HCT116 (cell line): Measurements from ENCODE around the gene ANKFN1. TPM values are rescaled to one million over a fixed set of nuclear protein-coding genes. Genes with fewer than 3 reads are reported as not detected.

ENCODE experiments used
- ATAC-seq: fragments of 200-7000 bp; cut with Tn5 transposase; 2 replicates; pipeline ENCODE4 v1.9.1; 2020; ENCODE audit warnings: mild to moderate bottlenecking, moderate library complexity
- BruUV-seq: library from RNA; stranded (reverse); fragments of 400-500 nt; replicated peaks from 2 replicates; lab custom pipeline; 2021; lab: Mats Ljungman, UMichigan
- CTCF ChIA-PET: fragments of 300-600 bp; sonication (Branson Sonifier 250); formaldehyde crosslinking; loops from one replicate; lab custom pipeline; 2021; ENCODE audit warnings: antibody characterized with exemption; lab: Charles Lee
- POLR2A ChIA-PET: fragments of 300-600, 350-600 bp; sonication (Branson Sonifier 250); formaldehyde crosslinking; loops from one replicate; lab custom pipeline; 2021; ENCODE audit warnings: antibody characterized with exemption; lab: Charles Lee
- RAD21 ChIA-PET, 2 experiments: fragments of 300-600 bp; sonication (Branson Sonifier 250); formaldehyde crosslinking; loops; one replicate each; lab custom pipeline; 2023; ENCODE audit warnings: low total read pairs in 2 of 2; ENCODE audit not compliant: uncharacterized antibody in 2 of 2, unreplicated experiment in 2 of 2, low non-redundant PET in 1 of 2; lab: Charles Lee
- DNase-seq: peaks from one replicate; pipeline ENCODE4 v3.0.0-alpha.2; 2010; ENCODE audit warnings: low read depth, low spot score
- H2AFZ ChIP-seq: fragments of 200-600 bp; shearing (Covaris generic), sonication (generic); 2 replicates; pipeline ENCODE4 v1.6.1; 2017; ENCODE audit warnings: low read depth, mixed run types, mixed read lengths, antibody characterized with exemption, low read length; ENCODE audit not compliant: poor library complexity, severe bottlenecking
- H3K27ac ChIP-seq: 2 replicates; pipeline ENCODE4 v1.5.1; 2012; ENCODE audit warnings: low read depth, low read length
- H3K27me3 ChIP-seq: fragments of 200-600 bp; sonication (generic); 2 replicates; pipeline ENCODE4 v1.6.1; 2016; ENCODE audit warnings: mixed run types, low read length, mixed read lengths; ENCODE audit not compliant: insufficient read depth
- H3K36me3 ChIP-seq, 2 experiments: fragments of 200-500 bp in 1 of 2; fragments of 200-600 bp in 1 of 2; sonication (Bioruptor generic) in 1 of 2; sonication (generic) in 1 of 2; 2 replicates each; pipeline versions ENCODE4 v1.5.1 to v1.6.1; 2014 to 2016; ENCODE audit warnings: low read length in 2 of 2, inconsistent platforms in 1 of 2, mixed read lengths in 1 of 2, mixed run types in 1 of 2; ENCODE audit not compliant: insufficient read depth in 2 of 2, control insufficient read depth in 1 of 2
- H3K4me1 ChIP-seq, 2 experiments: fragments of 200-600 bp in 1 of 2; sonication (generic) in 1 of 2; 2 replicates each; pipeline versions ENCODE4 v1.5.1 to v1.6.1; 2012 to 2017; ENCODE audit warnings: low read length in 2 of 2, inconsistent platforms in 1 of 2, mild to moderate bottlenecking in 1 of 2, mixed read lengths in 1 of 2, mixed run types in 1 of 2, moderate library complexity in 1 of 2; ENCODE audit not compliant: insufficient read depth in 2 of 2, control insufficient read depth in 1 of 2
- H3K4me2 ChIP-seq: fragments of 200-600 bp; sonication (generic); 2 replicates; pipeline ENCODE4 v1.6.1; 2017; ENCODE audit warnings: mixed run types, low read length, mixed read lengths
- H3K4me3 ChIP-seq, 2 experiments: fragments of 200-600 bp in 1 of 2; sonication (generic) in 1 of 2; replicated peaks in 1 of 2; 2 replicates each; pipeline ENCODE4 v1.5.1; 2011 to 2016; ENCODE audit warnings: low read length in 2 of 2, control low read depth in 1 of 2, low read depth in 1 of 2, mild to moderate bottlenecking in 1 of 2, mixed read lengths in 1 of 2, mixed run types in 1 of 2
- H3K79me2 ChIP-seq: fragments of 200-600 bp; sonication (generic); 2 replicates; pipeline ENCODE4 v1.6.1; 2017; ENCODE audit warnings: mild to moderate bottlenecking, mixed run types, low read length, moderate library complexity, mixed read lengths; ENCODE audit not compliant: insufficient read depth
- H3K9ac ChIP-seq: fragments of 200-600 bp; sonication (generic); 2 replicates; pipeline ENCODE4 v1.6.1; 2016; ENCODE audit warnings: low read length, mixed read lengths
- H3K9me2 ChIP-seq: fragments of 200-600 bp; sonication (generic), shearing (Covaris generic); 2 replicates; pipeline ENCODE4 v1.6.1; 2017; ENCODE audit warnings: mixed run types, mild to moderate bottlenecking, moderate library complexity; ENCODE audit not compliant: insufficient read depth
- H3K9me3 ChIP-seq, 2 experiments: fragments of 200-500 bp in 1 of 2; fragments of 200-600 bp in 1 of 2; sonication (Bioruptor generic) in 1 of 2; sonication (generic) in 1 of 2; 2 replicates each; pipeline ENCODE4 v1.6.1; 2014 to 2017; ENCODE audit warnings: low read length in 2 of 2, mixed read lengths in 2 of 2, inconsistent platforms in 1 of 2, low read depth in 1 of 2, mild to moderate bottlenecking in 1 of 2, mixed run types in 1 of 2, moderate library complexity in 1 of 2; ENCODE audit not compliant: control insufficient read depth in 1 of 2, insufficient read depth in 1 of 2
- H4K20me1 ChIP-seq: fragments of 200-600 bp; sonication (generic), shearing (Covaris generic); 2 replicates; pipeline ENCODE4 v1.6.1; 2017; ENCODE audit warnings: mixed run types, mild to moderate bottlenecking, moderate library complexity; ENCODE audit not compliant: insufficient read depth
- CBX3 ChIP-seq: IDR thresholded peaks from 2 replicates; pipeline ENCODE4 v1.6.1; 2012; ENCODE audit warnings: low read depth
- CEBPB ChIP-seq: IDR thresholded peaks from 2 replicates; pipeline ENCODE4 v1.6.1; 2012; ENCODE audit warnings: low read depth
- EGR1 ChIP-seq: IDR thresholded peaks from 2 replicates; pipeline ENCODE4 v1.6.1; 2012; ENCODE audit warnings: low read depth
- ELF1 ChIP-seq: IDR thresholded peaks from 2 replicates; pipeline ENCODE4 v1.6.1; 2012; ENCODE audit warnings: low read depth, borderline replicate concordance
- EZH2 ChIP-seq: fragments of 200-600 bp; sonication (generic); IDR thresholded peaks from 2 replicates; pipeline ENCODE4 v1.6.1; 2017; ENCODE audit warnings: antibody characterized with exemption, mixed run types
- FOSL1 ChIP-seq: IDR thresholded peaks from 2 replicates; pipeline ENCODE4 v1.6.1; 2012; ENCODE audit warnings: low read depth
- JUND ChIP-seq: IDR thresholded peaks from 2 replicates; pipeline ENCODE4 v1.6.1; 2012
- POLR2A ChIP-seq: IDR thresholded peaks from 2 replicates; pipeline ENCODE4 v1.7.0; 2011; ENCODE audit warnings: borderline replicate concordance; ENCODE audit not compliant: insufficient read depth, insufficient read length; ENCODE audit errors: extremely low read depth
- POLR2AphosphoS5 ChIP-seq: IDR thresholded peaks from 2 replicates; pipeline ENCODE4 v1.6.1; 2011; ENCODE audit warnings: mild to moderate bottlenecking, low read depth, low read length, moderate library complexity
- RAD21 ChIP-seq: IDR thresholded peaks from 2 replicates; pipeline ENCODE4 v1.6.1; 2012; ENCODE audit warnings: low read depth, mild to moderate bottlenecking
- SRF ChIP-seq: IDR thresholded peaks from 2 replicates; pipeline ENCODE4 v1.6.1; 2012; ENCODE audit warnings: low read depth
- intact Hi-C: fragments of 100-400 bp; cut with micrococcal nuclease; formaldehyde crosslinking; loops from 2 replicates; pipeline ENCODE4 v1.10.0; 2022
- total RNA-seq: library from RNA; stranded (reverse); gene quantifications from one replicate; pipeline ENCODE4 v1.2.1, GENCODE V29; 2021; ENCODE audit not compliant: unreplicated experiment
- TF ChIP-seq, protein P1 (sequence below): IDR thresholded peaks from 2 replicates; pipeline ENCODE4 v1.6.1; 2012; ENCODE audit warnings: low read depth
- TF ChIP-seq, protein P2 (sequence below): IDR thresholded peaks from 2 replicates; pipeline ENCODE4 v1.6.1; 2011; ENCODE audit warnings: mild to moderate bottlenecking, low read length, moderate library complexity; ENCODE audit not compliant: insufficient replicate concordance; ENCODE audit errors: extremely low read depth
- TF ChIP-seq, protein P3 (sequence below), 3 experiments: fragments of 200-600 bp in 1 of 3; sonication (generic) in 1 of 3; IDR thresholded peaks in 2 of 3; conservative IDR thresholded peaks in 1 of 3; 2 replicates each; pipeline ENCODE4 v1.5.1; 2012 to 2017; ENCODE audit warnings: low read depth in 2 of 3, low read length in 2 of 3, antibody characterized with exemption in 1 of 3, borderline replicate concordance in 1 of 3, control low read depth in 1 of 3, mild to moderate bottlenecking in 1 of 3, mixed read lengths in 1 of 3, mixed run types in 1 of 3, moderate library complexity in 1 of 3; ENCODE audit not compliant: insufficient read depth in 1 of 3
- TF ChIP-seq, protein P4 (sequence below): IDR thresholded peaks from 2 replicates; pipeline ENCODE4 v1.6.1; 2012
- TF ChIP-seq, protein P5 (sequence below): IDR thresholded peaks from 2 replicates; pipeline ENCODE4 v1.6.1; 2012

Gene ANKFN1
- total RNA-seq, 1 experiment from 2014 or later, result 1.1 TPM

DNA sequence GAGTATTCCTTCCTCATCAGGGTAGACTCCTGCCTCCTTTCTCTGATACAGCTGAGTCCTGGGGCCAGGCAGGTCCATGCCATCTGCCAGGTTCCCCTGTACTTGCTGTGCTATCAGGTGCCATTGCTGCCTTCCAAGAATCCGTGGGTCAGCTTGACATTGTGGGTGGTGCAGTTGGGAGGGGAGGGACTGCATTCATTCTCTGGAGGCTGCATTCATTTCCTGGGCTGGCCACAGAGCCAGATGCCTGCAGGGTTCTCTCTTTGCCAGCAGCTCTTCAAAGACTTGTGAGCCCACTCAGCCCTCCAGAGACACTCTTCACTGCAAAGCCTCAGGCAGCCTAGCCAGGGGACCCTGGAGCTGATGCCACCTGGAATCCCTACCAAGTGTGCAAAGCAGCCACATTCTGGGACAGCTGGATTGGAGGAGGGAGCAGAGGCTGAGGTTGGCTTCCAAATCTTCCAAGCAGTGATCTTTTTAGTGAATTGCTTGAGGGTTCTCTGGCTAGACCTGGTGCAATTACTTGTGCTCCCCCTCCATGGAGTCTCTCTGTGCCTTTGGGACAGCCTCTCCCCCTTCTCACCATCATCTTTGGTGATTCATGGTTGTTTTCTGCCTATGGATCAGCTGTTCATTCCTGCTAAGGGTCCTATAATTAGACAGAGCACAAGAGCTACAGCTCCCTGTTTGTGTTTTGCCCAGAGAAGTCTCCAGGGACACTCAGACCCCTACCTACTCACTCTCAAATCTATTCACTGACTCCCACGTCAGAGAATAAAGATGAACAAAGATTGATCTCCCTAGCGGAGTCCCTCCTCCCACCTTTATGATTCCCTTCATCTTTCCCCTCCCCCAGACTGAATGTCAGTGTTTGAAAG, 20.9 kb downstream of the ANKFN1 start:
- Histone ChIP-seq H3K9me3 (no peaks in the 10 kb centered on the region), H3K36me3 (no peaks in the 10 kb centered on the region), H3K9me2 (no peaks in the 10 kb centered on the region), H2AFZ (no peak overlapping the region), H3K27ac (no peak overlapping the region), H3K4me2 (no peak overlapping the region), H3K4me3 (no peak overlapping the region), H3K9ac (no peak overlapping the region), H3K27me3 (peaks cover 49% of the 10 kb centered on the region), H4K20me1 (no peaks in the 10 kb centered on the region), H3K4me1 (no peaks in the 10 kb centered on the region), H3K79me2 (no peaks in the 10 kb centered on the region)
- no peak for TF ChIP-seq SRF
- no peak for TF ChIP-seq POLR2A
- TF ChIP-seq CEBPB, result no peak
- TF ChIP-seq EZH2, result no peak
- TF ChIP-seq, protein P1, sequence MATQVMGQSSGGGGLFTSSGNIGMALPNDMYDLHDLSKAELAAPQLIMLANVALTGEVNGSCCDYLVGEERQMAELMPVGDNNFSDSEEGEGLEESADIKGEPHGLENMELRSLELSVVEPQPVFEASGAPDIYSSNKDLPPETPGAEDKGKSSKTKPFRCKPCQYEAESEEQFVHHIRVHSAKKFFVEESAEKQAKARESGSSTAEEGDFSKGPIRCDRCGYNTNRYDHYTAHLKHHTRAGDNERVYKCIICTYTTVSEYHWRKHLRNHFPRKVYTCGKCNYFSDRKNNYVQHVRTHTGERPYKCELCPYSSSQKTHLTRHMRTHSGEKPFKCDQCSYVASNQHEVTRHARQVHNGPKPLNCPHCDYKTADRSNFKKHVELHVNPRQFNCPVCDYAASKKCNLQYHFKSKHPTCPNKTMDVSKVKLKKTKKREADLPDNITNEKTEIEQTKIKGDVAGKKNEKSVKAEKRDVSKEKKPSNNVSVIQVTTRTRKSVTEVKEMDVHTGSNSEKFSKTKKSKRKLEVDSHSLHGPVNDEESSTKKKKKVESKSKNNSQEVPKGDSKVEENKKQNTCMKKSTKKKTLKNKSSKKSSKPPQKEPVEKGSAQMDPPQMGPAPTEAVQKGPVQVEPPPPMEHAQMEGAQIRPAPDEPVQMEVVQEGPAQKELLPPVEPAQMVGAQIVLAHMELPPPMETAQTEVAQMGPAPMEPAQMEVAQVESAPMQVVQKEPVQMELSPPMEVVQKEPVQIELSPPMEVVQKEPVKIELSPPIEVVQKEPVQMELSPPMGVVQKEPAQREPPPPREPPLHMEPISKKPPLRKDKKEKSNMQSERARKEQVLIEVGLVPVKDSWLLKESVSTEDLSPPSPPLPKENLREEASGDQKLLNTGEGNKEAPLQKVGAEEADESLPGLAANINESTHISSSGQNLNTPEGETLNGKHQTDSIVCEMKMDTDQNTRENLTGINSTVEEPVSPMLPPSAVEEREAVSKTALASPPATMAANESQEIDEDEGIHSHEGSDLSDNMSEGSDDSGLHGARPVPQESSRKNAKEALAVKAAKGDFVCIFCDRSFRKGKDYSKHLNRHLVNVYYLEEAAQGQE, result no peak
- no peak for TF ChIP-seq JUND
- no peak for TF ChIP-seq CBX3
- TF ChIP-seq EGR1, result no peak
- TF ChIP-seq, protein P2, sequence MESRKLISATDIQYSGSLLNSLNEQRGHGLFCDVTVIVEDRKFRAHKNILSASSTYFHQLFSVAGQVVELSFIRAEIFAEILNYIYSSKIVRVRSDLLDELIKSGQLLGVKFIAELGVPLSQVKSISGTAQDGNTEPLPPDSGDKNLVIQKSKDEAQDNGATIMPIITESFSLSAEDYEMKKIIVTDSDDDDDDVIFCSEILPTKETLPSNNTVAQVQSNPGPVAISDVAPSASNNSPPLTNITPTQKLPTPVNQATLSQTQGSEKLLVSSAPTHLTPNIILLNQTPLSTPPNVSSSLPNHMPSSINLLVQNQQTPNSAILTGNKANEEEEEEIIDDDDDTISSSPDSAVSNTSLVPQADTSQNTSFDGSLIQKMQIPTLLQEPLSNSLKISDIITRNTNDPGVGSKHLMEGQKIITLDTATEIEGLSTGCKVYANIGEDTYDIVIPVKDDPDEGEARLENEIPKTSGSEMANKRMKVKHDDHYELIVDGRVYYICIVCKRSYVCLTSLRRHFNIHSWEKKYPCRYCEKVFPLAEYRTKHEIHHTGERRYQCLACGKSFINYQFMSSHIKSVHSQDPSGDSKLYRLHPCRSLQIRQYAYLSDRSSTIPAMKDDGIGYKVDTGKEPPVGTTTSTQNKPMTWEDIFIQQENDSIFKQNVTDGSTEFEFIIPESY, result no peak
- no peak for TF ChIP-seq ELF1
- TF ChIP-seq, protein P3, sequence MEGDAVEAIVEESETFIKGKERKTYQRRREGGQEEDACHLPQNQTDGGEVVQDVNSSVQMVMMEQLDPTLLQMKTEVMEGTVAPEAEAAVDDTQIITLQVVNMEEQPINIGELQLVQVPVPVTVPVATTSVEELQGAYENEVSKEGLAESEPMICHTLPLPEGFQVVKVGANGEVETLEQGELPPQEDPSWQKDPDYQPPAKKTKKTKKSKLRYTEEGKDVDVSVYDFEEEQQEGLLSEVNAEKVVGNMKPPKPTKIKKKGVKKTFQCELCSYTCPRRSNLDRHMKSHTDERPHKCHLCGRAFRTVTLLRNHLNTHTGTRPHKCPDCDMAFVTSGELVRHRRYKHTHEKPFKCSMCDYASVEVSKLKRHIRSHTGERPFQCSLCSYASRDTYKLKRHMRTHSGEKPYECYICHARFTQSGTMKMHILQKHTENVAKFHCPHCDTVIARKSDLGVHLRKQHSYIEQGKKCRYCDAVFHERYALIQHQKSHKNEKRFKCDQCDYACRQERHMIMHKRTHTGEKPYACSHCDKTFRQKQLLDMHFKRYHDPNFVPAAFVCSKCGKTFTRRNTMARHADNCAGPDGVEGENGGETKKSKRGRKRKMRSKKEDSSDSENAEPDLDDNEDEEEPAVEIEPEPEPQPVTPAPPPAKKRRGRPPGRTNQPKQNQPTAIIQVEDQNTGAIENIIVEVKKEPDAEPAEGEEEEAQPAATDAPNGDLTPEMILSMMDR (IDR thresholded peaks at IDR 0.05 in 2 of 3, conservative IDR thresholded peaks at IDR 0.05 in 1 of 3; ENCODE audit: borderline replicate concordance in 1 of 3, insufficient read depth in 1 of 3, low read depth in 2 of 3, low read length in 2 of 3), result no peak
- no peak for TF ChIP-seq FOSL1
- no peak for TF ChIP-seq RAD21
- TF ChIP-seq, protein P4, sequence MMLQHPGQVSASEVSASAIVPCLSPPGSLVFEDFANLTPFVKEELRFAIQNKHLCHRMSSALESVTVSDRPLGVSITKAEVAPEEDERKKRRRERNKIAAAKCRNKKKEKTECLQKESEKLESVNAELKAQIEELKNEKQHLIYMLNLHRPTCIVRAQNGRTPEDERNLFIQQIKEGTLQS, result no peak
- TF ChIP-seq POLR2AphosphoS5, result no peak
- TF ChIP-seq, protein P5, sequence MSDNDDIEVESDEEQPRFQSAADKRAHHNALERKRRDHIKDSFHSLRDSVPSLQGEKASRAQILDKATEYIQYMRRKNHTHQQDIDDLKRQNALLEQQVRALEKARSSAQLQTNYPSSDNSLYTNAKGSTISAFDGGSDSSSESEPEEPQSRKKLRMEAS, result no peak
- RAD21 ChIA-PET, result no interaction called here
- intact Hi-C loops, result no loop called here
- ATAC-seq (no peak), DNase-seq (no peak)
- POLR2A ChIA-PET, result no interaction called here
- no TSS peak for BruUV-seq
- CTCF ChIA-PET, result no interaction called here
